K562 (cell line): ENCODE measurements around the gene ADAMTS14. TPM values are rescaled to one million over a fixed set of nuclear protein-coding genes. Genes with fewer than 3 reads are reported as not detected.

Source experiments
- BHLHE40 ChIP-seq: IDR thresholded peaks from 2 replicates; pipeline ENCODE4 v1.6.1; 2011; ENCODE audit warnings: low read length, improper control_type of control experiment
- CBFA2T2 ChIP-seq: fragments of 450-650 bp; conservative IDR thresholded peaks from 2 replicates; pipeline ENCODE4 v1.6.1; 2017; ENCODE audit warnings: mild to moderate bottlenecking
- CBFA2T3 ChIP-seq: fragments of 450-650 bp; IDR thresholded peaks from 2 replicates; pipeline ENCODE4 v1.6.1; 2017
- CSDE1 ChIP-seq, 2 experiments: fragments of 450-650 bp; IDR thresholded peaks; 2 replicates each; pipeline ENCODE4 v1.6.1; 2016; ENCODE audit warnings: mild to moderate bottlenecking in 1 of 2
- CXXC5 ChIP-seq: fragments of 250-450 bp; sonication (Bioruptor Pico); IDR thresholded peaks from 2 replicates; pipeline ENCODE4 v1.8.0; 2022; ENCODE audit warnings: inconsistent platforms, mild to moderate bottlenecking, moderate library complexity
- E2F3 ChIP-seq: fragments of 250-450 bp; sonication (Bioruptor Pico); IDR thresholded peaks from 2 replicates; pipeline ENCODE4 v1.4.0; 2020; ENCODE audit warnings: mild to moderate bottlenecking
- ESRRA ChIP-seq: fragments of 450-650 bp; IDR thresholded peaks from 2 replicates; pipeline ENCODE4 v1.6.1; 2014; ENCODE audit warnings: low read depth, mild to moderate bottlenecking, moderate library complexity, borderline replicate concordance
- GATA2 ChIP-seq: sonication (generic); formaldehyde crosslinking; IDR thresholded peaks from 2 replicates; pipeline ENCODE4 v1.4.0; 2020; ENCODE audit warnings: mild to moderate bottlenecking, missing genetic modification reagents
- HDAC1 ChIP-seq, 2 experiments: fragments of 450-650 bp; IDR thresholded peaks; 2 replicates each; pipeline ENCODE4 v1.6.1; 2016 to 2017; ENCODE audit warnings: inconsistent platforms in 1 of 2, mild to moderate bottlenecking in 1 of 2, moderate library complexity in 1 of 2
- HDAC8 ChIP-seq: fragments of 450-650 bp; IDR thresholded peaks from 2 replicates; pipeline ENCODE4 v1.6.1; 2016; ENCODE audit warnings: mild to moderate bottlenecking, missing genetic modification characterization, moderate library complexity, missing compliant biosample characterization
- MTA2 ChIP-seq: fragments of 450-650 bp; IDR thresholded peaks from 2 replicates; pipeline ENCODE4 v1.6.1; 2016; ENCODE audit warnings: low read depth
- NCOA4 ChIP-seq: fragments of 450-650 bp; IDR thresholded peaks from 2 replicates; pipeline ENCODE4 v1.6.1; 2018; ENCODE audit warnings: mild to moderate bottlenecking; ENCODE audit not compliant: partially characterized antibody
- NFIC ChIP-seq: fragments of 450-650 bp; IDR thresholded peaks from 2 replicates; pipeline ENCODE4 v1.6.1; 2017; ENCODE audit warnings: mild to moderate bottlenecking, inconsistent platforms
- NFIX ChIP-seq: fragments of 250-450 bp; sonication (Bioruptor Pico); IDR thresholded peaks from 2 replicates; pipeline ENCODE4 v1.4.0; 2020; ENCODE audit warnings: low read depth, mild to moderate bottlenecking, moderate library complexity
- NRF1 ChIP-seq, 2 experiments: fragments of 450-650 bp; IDR thresholded peaks in 1 of 2; conservative IDR thresholded peaks in 1 of 2; 2 replicates each; pipeline ENCODE4 v1.6.1; 2014; ENCODE audit warnings: mild to moderate bottlenecking in 2 of 2
- PCBP2 ChIP-seq: fragments of 200-400 bp; formaldehyde crosslinking; IDR thresholded peaks from 2 replicates; pipeline ENCODE4 v1.6.1; 2018; ENCODE audit warnings: low read length, low read depth, mild to moderate bottlenecking, moderate library complexity; ENCODE audit not compliant: poor library complexity, severe bottlenecking
- PML ChIP-seq: IDR thresholded peaks from 2 replicates; pipeline ENCODE4 v1.6.1; 2012; ENCODE audit warnings: low read length, inconsistent platforms
- RBBP5 ChIP-seq: fragments of 200-600 bp; sonication (generic); IDR thresholded peaks from 2 replicates; pipeline ENCODE4 v1.6.1; 2012; ENCODE audit warnings: borderline replicate concordance, mild to moderate bottlenecking, low read length, control low read depth, inconsistent platforms; ENCODE audit not compliant: insufficient read depth, poor library complexity, severe bottlenecking
- SAFB2 ChIP-seq: fragments of 200-400 bp; formaldehyde crosslinking; IDR thresholded peaks from 2 replicates; pipeline ENCODE4 v1.6.1; 2018; ENCODE audit warnings: borderline replicate concordance, low read length, low read depth, moderate library complexity; ENCODE audit not compliant: severe bottlenecking
- SLC30A9 ChIP-seq: fragments of 250-450 bp; sonication (Bioruptor Pico); IDR thresholded peaks from 2 replicates; pipeline ENCODE4 v1.8.0; 2022; ENCODE audit warnings: mild to moderate bottlenecking, moderate library complexity
- SMAD4 ChIP-seq: fragments of 250-450 bp; sonication (Bioruptor Pico); conservative IDR thresholded peaks from 2 replicates; pipeline ENCODE4 v1.8.0; 2021; ENCODE audit warnings: inconsistent platforms, mild to moderate bottlenecking, moderate library complexity
- SRSF1 ChIP-seq: fragments of 200-400 bp; formaldehyde crosslinking; IDR thresholded peaks from 2 replicates; pipeline ENCODE4 v1.6.1; 2017; ENCODE audit warnings: mild to moderate bottlenecking, low read depth, low read length, moderate library complexity
- SRSF9 ChIP-seq: fragments of 200-400 bp; formaldehyde crosslinking; IDR thresholded peaks from 2 replicates; pipeline ENCODE4 v1.6.1; 2017; ENCODE audit warnings: low read depth, low read length, borderline replicate concordance
- TEAD4 ChIP-seq, 2 experiments: sonication (generic) in 1 of 2; formaldehyde crosslinking in 1 of 2; IDR thresholded peaks; 2 replicates each; pipeline versions ENCODE4 v1.6.1 to v1.8.0; 2012 to 2022; ENCODE audit warnings: borderline replicate concordance in 1 of 2, inconsistent platforms in 1 of 2, low read length in 1 of 2, mild to moderate bottlenecking in 1 of 2, missing genetic modification reagents in 1 of 2
- ZBTB2 ChIP-seq: fragments of 450-650 bp; IDR thresholded peaks from 2 replicates; pipeline ENCODE4 v1.6.1; 2016; ENCODE audit warnings: antibody characterized with exemption
- ZBTB7A ChIP-seq: IDR thresholded peaks from 2 replicates; pipeline ENCODE4 v1.6.1; 2011; ENCODE audit warnings: low read depth, mild to moderate bottlenecking, low read length, moderate library complexity, borderline replicate concordance; ENCODE audit not compliant: control insufficient read depth
- ZFX ChIP-seq: sonication (generic); formaldehyde crosslinking; IDR thresholded peaks from 2 replicates; pipeline ENCODE4 v1.8.0; 2022; ENCODE audit warnings: mild to moderate bottlenecking, missing genetic modification reagents, moderate library complexity
- ZNF384 ChIP-seq: IDR thresholded peaks from 2 replicates; pipeline ENCODE4 v1.6.1; 2012; ENCODE audit warnings: low read depth, low read length, improper control_type of control experiment
- ZNF589 ChIP-seq: fragments of 200-800 bp; sonication (Bioruptor generic); IDR thresholded peaks from 2 replicates; pipeline ENCODE4 v1.6.1; 2016; ENCODE audit warnings: low read depth, missing genetic modification characterization, missing compliant biosample characterization
- ZNF785 ChIP-seq: fragments of 250-450 bp; sonication (Bioruptor Pico); IDR thresholded peaks from 2 replicates; pipeline ENCODE4 v1.4.0; 2020; ENCODE audit warnings: mild to moderate bottlenecking
- polyA plus RNA-seq, 8 experiments: library from polyadenylated mRNA; depleted of rRNA in 4 of 8; stranded (reverse) in 5 of 8; unstranded in 3 of 8; fragments of >200 nt; fragmentation: Nextera tagmentation in 2 of 8; fragmentation: Illumina TruSeq in 1 of 8; extraction: Ambion mirVana in 2 of 8; extraction: Trizol in 1 of 8; gene quantifications; 2 replicates each; pipeline versions ENCODE4 v1.2.1 to v1.2.3, GENCODE V29; 2011 to 2014; ENCODE audit warnings: inconsistent platforms in 1 of 8, missing spikeins in 1 of 8
- total RNA-seq, 7 experiments: library from RNA; depleted of rRNA in 6 of 7; stranded (reverse); fragments of >200 nt in 6 of 7; fragmentation: Illumina TruSeq in 2 of 7; extraction: Trizol in 2 of 7; gene quantifications; 2 replicates each; pipeline versions ENCODE4 v1.2.1 to v1.2.3, GENCODE V29; 2011 to 2021; ENCODE audit warnings: low replicate concordance in 1 of 7

ADAMTS14 gene
- total and polyA plus RNA-seq, 9 of the 15 experiments (the other 6 are each of a cell fraction or from before 2014, with no cell fraction given), result 0.04 to 37.4 (median 15.9) TPM

DNA sequence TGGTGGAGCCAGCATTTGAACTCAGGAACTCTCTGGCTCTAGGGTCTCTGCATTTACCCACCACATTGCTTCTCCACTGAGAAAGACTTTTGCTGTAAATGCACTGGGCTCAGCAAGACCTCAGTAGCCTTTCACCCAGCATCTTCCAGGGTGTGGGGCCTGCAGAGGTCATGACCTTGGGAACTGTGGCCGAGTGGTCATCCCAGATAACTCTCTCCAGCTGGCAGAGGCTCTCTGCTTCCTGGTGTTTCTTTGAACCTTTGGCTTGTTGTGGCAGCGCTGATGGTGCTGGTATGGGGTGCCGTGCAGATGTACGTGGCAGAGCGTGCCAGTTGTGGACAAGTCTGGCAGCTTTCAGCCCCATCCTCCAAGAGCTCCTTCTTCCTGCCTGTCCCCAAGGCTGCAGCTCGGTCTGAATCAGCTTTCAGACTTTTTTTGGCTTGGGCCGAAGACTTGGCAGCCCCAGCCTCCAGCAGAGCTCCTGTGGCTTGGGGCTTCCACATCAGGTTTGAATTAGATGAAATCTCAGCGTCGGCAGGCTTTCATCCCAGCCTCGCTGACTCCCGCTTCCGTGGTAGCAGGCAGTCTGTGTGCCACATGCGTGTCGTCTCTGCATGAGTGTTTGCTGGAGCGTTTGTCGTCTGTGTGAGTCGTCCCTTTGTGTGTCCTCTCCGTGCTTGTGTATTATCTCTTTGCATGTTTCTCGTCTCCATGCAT lies 21.5 kb downstream of the ADAMTS14 start (continued):
- TF ChIP-seq BHLHE40 (0 out of 2 replicates have a peak, but pooled peaks have one; percentile 23), MTA2 (peak; percentile 40), GATA2 (CRISPR knock-in tag) (peak; percentile 59), SLC30A9 (CRISPR knock-in tag) (no peak), ZBTB7A (0 out of 2 replicates have a peak, but pooled peaks have one; percentile 23), SRSF1 (no peak), NCOA4 (no peak), ZBTB2 (peak; percentile 32; the same call in 1 of the 2 replicates), HDAC1 (IDR thresholded peaks at IDR 0.05) (peak in 1 of 2 experiments; percentile 52; a peak in 1 of 4 replicates), CBFA2T3 (peak; percentile 87), CXXC5 (CRISPR knock-in tag) (peak; percentile 49), SRSF9 (no peak), PML (0 out of 2 replicates have a peak, but pooled peaks have one; percentile 17), RBBP5 (no peak), ESRRA (peak; percentile 96), SAFB2 (no peak), CBFA2T2 (peak; percentile 75), ZNF589 (CRISPR knock-in tag) (peak; percentile 64; the same call in 1 of the 2 replicates), E2F3 (no peak), SMAD4 (CRISPR knock-in tag) (peak; percentile 67), TEAD4 (IDR thresholded peaks at IDR 0.05; ENCODE audit: low read length) (peak; percentile 72), TEAD4 (CRISPR knock-in tag; IDR thresholded peaks at IDR 0.05; ENCODE audit: borderline replicate concordance) (no peak), ZNF785 (CRISPR knock-in tag) (no peak), NFIC (peak; percentile 40), PCBP2 (no peak), NRF1 (conservative IDR thresholded peaks at IDR 0.05 in 1 of 2, IDR thresholded peaks at IDR 0.05 in 1 of 2) (0 out of 4 replicates have a peak, but pooled peaks of 1 of the 2 experiments have one; percentile 11), CSDE1 (IDR thresholded peaks at IDR 0.05) (no peak), ZFX (CRISPR knock-in tag) (no peak), HDAC8 (no peak), NFIX (CRISPR knock-in tag) (no peak), ZNF384 (no peak)
